Panc1 (cell line): ENCODE data around the gene DOP1A. TPM values are rescaled to one million over a fixed set of nuclear protein-coding genes. Genes with fewer than 3 reads are reported as not detected.

Experiments used
- ATAC-seq: fragments of 200-7000 bp; cut with Tn5 transposase; 2 replicates; pipeline ENCODE4 v1.9.1; 2020; ENCODE audit warnings: mild to moderate bottlenecking, moderate library complexity
- BruUV-seq: library from RNA; stranded (reverse); fragments of 400-500 nt; replicated peaks from 2 replicates; lab custom pipeline; 2021; lab: Mats Ljungman, UMichigan
- CTCF ChIA-PET: fragments of 300-600 bp; sonication (Branson Sonifier 250); formaldehyde crosslinking; loops from one replicate; lab custom pipeline; 2022; ENCODE audit warnings: antibody characterized with exemption; lab: Charles Lee
- POLR2A ChIA-PET: fragments of 300-600 bp; sonication (Branson Sonifier 250); formaldehyde crosslinking; loops from one replicate; lab custom pipeline; 2022; ENCODE audit warnings: antibody characterized with exemption; lab: Charles Lee
- DNase-seq: peaks from one replicate; pipeline ENCODE4 v3.0.0-alpha.2; 2010; ENCODE audit warnings: low read depth, low spot score
- H3K27ac ChIP-seq: 2 replicates; pipeline ENCODE4 v1.5.1; 2011; ENCODE audit warnings: mild to moderate bottlenecking, low read length, inconsistent platforms
- H3K27me3 ChIP-seq: fragments of 200-500 bp; sonication (Bioruptor generic); 2 replicates; pipeline ENCODE4 v1.6.0; 2014; ENCODE audit warnings: low read length, inconsistent platforms; ENCODE audit not compliant: control insufficient read depth, insufficient read depth
- H3K36me3 ChIP-seq: fragments of 200-500 bp; sonication (Bioruptor generic); 2 replicates; pipeline ENCODE4 v1.5.1; 2014; ENCODE audit warnings: inconsistent platforms, mild to moderate bottlenecking, low read length, moderate library complexity; ENCODE audit not compliant: control insufficient read depth, insufficient read depth
- H3K4me1 ChIP-seq: 2 replicates; pipeline ENCODE4 v1.5.1; 2011; ENCODE audit warnings: inconsistent platforms, mild to moderate bottlenecking, low read length, moderate library complexity; ENCODE audit not compliant: control insufficient read depth, insufficient read depth
- H3K4me3 ChIP-seq, 2 experiments: 2 replicates each; pipeline ENCODE4 v1.5.1; 2011 to 2012; ENCODE audit warnings: low read depth in 2 of 2, low read length in 2 of 2, mild to moderate bottlenecking in 2 of 2, inconsistent platforms in 1 of 2, moderate library complexity in 1 of 2
- H3K9me3 ChIP-seq: fragments of 200-500 bp; sonication (Bioruptor generic); 2 replicates; pipeline ENCODE4 v1.5.1; 2014; ENCODE audit warnings: low read depth, mild to moderate bottlenecking, inconsistent platforms, low read length, moderate library complexity; ENCODE audit not compliant: control insufficient read depth, insufficient read depth
- POLR2AphosphoS5 ChIP-seq: IDR thresholded peaks from 2 replicates; pipeline ENCODE4 v1.6.1; 2012; ENCODE audit warnings: mild to moderate bottlenecking, low read depth, low read length, moderate library complexity
- SIN3A ChIP-seq: IDR thresholded peaks from 2 replicates; pipeline ENCODE4 v1.6.1; 2012; ENCODE audit warnings: low read depth, mild to moderate bottlenecking, low read length, moderate library complexity, borderline replicate concordance; ENCODE audit not compliant: insufficient read depth
- TCF7L2 ChIP-seq: IDR thresholded peaks from 2 replicates; pipeline ENCODE4 v1.6.1; 2011; ENCODE audit warnings: mild to moderate bottlenecking, low read depth, low read length, inconsistent platforms
- in situ Hi-C: cut with HindIII; loops from 2 replicates; pipeline ENCODE4 v1.10.0; 2016; ENCODE audit warnings: low sequenced_read_pairs, low pct_unique_long_range_greater_than_20kb
- intact Hi-C: fragments of 100-400 bp; cut with micrococcal nuclease; formaldehyde crosslinking; loops from one replicate; pipeline ENCODE4 v1.10.0; 2022; ENCODE audit not compliant: unreplicated experiment
- total RNA-seq: library from RNA; stranded (reverse); gene quantifications from one replicate; pipeline ENCODE4 v1.2.1, GENCODE V29; 2021; ENCODE audit not compliant: unreplicated experiment
- TF ChIP-seq, protein P1 (sequence below), 2 experiments: IDR thresholded peaks; 2 replicates each; pipeline ENCODE4 v1.6.1; 2011 to 2012; ENCODE audit warnings: low read depth in 2 of 2, control low read depth in 1 of 2, low read length in 1 of 2, mild to moderate bottlenecking in 1 of 2, moderate library complexity in 1 of 2; ENCODE audit not compliant: insufficient read depth in 1 of 2
- TF ChIP-seq, protein P2 (sequence below): fragments of 450-650 bp; IDR thresholded peaks from 2 replicates; pipeline ENCODE4 v1.5.1; 2017; ENCODE audit warnings: mild to moderate bottlenecking

DOP1A gene
- total RNA-seq, 1 experiment from 2014 or later = 13.4 TPM

DNA sequence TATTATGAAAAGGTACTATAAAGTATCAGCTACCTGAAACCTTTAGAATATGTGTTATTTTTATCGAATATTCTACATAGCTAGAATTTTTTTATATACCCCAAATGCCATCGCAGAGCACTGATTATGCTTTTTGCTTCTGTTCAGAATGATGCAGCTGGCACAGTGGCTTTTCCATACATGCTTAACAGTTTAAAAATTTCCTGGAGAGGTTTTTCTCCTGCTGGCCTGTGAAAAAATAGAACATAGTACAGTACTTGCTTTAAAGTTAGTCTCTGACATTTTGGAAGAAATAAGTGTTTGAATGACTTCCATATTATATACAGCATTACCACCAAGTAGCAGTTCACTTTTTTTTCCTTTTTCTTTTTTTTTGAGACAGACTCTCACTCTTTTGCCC is 5.3 kb downstream of the DOP1A start:
- peak overlapping the region; percentile 70; the same call in 1 of the 2 replicates for H3K27ac ChIP-seq
- ATAC-seq (no peak), DNase-seq (no peak)
- BruUV-seq = no TSS peak
- in situ Hi-C loops = no loop called here
- ChIA-PET POLR2A (no interaction called here), CTCF (no interaction called here)
- H3K4me3 ChIP-seq = no peak overlapping the region
- intact Hi-C loops = no loop called here
- H3K36me3 ChIP-seq = no peaks in the 10 kb centered on the region; the same call in 1 of the 2 replicates
- H3K27me3 ChIP-seq = no peaks in the 10 kb centered on the region
- H3K9me3 ChIP-seq = no peaks in the 10 kb centered on the region
- TF ChIP-seq, protein P1, sequence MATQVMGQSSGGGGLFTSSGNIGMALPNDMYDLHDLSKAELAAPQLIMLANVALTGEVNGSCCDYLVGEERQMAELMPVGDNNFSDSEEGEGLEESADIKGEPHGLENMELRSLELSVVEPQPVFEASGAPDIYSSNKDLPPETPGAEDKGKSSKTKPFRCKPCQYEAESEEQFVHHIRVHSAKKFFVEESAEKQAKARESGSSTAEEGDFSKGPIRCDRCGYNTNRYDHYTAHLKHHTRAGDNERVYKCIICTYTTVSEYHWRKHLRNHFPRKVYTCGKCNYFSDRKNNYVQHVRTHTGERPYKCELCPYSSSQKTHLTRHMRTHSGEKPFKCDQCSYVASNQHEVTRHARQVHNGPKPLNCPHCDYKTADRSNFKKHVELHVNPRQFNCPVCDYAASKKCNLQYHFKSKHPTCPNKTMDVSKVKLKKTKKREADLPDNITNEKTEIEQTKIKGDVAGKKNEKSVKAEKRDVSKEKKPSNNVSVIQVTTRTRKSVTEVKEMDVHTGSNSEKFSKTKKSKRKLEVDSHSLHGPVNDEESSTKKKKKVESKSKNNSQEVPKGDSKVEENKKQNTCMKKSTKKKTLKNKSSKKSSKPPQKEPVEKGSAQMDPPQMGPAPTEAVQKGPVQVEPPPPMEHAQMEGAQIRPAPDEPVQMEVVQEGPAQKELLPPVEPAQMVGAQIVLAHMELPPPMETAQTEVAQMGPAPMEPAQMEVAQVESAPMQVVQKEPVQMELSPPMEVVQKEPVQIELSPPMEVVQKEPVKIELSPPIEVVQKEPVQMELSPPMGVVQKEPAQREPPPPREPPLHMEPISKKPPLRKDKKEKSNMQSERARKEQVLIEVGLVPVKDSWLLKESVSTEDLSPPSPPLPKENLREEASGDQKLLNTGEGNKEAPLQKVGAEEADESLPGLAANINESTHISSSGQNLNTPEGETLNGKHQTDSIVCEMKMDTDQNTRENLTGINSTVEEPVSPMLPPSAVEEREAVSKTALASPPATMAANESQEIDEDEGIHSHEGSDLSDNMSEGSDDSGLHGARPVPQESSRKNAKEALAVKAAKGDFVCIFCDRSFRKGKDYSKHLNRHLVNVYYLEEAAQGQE (IDR thresholded peaks at IDR 0.05; ENCODE audit: insufficient read depth in 1 of 2, low read depth in 2 of 2, low read length in 1 of 2) = no peak
- TF ChIP-seq POLR2AphosphoS5 (no peak), TCF7L2 (no peak), SIN3A (no peak)
- TF ChIP-seq, protein P2, sequence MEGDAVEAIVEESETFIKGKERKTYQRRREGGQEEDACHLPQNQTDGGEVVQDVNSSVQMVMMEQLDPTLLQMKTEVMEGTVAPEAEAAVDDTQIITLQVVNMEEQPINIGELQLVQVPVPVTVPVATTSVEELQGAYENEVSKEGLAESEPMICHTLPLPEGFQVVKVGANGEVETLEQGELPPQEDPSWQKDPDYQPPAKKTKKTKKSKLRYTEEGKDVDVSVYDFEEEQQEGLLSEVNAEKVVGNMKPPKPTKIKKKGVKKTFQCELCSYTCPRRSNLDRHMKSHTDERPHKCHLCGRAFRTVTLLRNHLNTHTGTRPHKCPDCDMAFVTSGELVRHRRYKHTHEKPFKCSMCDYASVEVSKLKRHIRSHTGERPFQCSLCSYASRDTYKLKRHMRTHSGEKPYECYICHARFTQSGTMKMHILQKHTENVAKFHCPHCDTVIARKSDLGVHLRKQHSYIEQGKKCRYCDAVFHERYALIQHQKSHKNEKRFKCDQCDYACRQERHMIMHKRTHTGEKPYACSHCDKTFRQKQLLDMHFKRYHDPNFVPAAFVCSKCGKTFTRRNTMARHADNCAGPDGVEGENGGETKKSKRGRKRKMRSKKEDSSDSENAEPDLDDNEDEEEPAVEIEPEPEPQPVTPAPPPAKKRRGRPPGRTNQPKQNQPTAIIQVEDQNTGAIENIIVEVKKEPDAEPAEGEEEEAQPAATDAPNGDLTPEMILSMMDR = no peak
- peaks cover 26% of the 10 kb centered on the region for H3K4me1 ChIP-seq

DNA sequence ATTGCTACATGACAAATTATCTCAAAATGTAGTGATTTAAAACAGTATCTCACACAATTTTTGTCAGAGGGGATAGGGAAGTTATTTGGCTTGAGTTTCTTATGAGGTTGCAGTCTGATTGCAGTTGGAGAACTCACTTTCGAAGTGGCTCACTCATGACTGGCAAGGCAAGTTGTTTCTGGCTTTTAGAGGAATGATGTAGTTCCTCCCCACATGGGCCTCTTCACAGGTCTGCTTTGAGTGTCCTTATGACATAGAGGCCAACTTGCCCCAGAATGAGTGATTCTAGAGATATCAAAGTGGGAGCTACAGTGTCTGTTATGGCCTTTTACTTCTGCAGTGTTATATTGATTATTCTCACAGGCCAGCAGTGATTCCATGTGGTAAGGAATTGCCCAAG is 6.1 kb downstream of the DOP1A start:
- Histone ChIP-seq H3K27me3 (no peaks in the 10 kb centered on the region), H3K9me3 (no peaks in the 10 kb centered on the region), H3K4me3 (no peak overlapping the region), H3K27ac (peak overlapping the region; percentile 18; the same call in 1 of the 2 replicates), H3K36me3 (no peaks in the 10 kb centered on the region; the same call in 1 of the 2 replicates), H3K4me1 (peaks cover 26% of the 10 kb centered on the region)
- DNase-seq (no peak), ATAC-seq (no peak)
- in situ Hi-C loops (no loop called here), intact Hi-C loops (no loop called here)
- POLR2A ChIA-PET = no interaction called here
- no TSS peak for BruUV-seq
- TF ChIP-seq, protein P2 = no peak
- TF ChIP-seq, protein P1 (IDR thresholded peaks at IDR 0.05; ENCODE audit: insufficient read depth in 1 of 2, low read depth in 2 of 2, low read length in 1 of 2) = no peak
- TF ChIP-seq SIN3A = no peak
- no peak for TF ChIP-seq TCF7L2
- no peak for TF ChIP-seq POLR2AphosphoS5
- CTCF ChIA-PET = no interaction called here
